ENCODE data around the gene ARPP21.
"Not testable (repeated sequence)": the region's sequence is repeated elsewhere in the genome, so short reads cannot be mapped to it uniquely, and the experiment has no call there.

The ARPP21 gene

DNA sequence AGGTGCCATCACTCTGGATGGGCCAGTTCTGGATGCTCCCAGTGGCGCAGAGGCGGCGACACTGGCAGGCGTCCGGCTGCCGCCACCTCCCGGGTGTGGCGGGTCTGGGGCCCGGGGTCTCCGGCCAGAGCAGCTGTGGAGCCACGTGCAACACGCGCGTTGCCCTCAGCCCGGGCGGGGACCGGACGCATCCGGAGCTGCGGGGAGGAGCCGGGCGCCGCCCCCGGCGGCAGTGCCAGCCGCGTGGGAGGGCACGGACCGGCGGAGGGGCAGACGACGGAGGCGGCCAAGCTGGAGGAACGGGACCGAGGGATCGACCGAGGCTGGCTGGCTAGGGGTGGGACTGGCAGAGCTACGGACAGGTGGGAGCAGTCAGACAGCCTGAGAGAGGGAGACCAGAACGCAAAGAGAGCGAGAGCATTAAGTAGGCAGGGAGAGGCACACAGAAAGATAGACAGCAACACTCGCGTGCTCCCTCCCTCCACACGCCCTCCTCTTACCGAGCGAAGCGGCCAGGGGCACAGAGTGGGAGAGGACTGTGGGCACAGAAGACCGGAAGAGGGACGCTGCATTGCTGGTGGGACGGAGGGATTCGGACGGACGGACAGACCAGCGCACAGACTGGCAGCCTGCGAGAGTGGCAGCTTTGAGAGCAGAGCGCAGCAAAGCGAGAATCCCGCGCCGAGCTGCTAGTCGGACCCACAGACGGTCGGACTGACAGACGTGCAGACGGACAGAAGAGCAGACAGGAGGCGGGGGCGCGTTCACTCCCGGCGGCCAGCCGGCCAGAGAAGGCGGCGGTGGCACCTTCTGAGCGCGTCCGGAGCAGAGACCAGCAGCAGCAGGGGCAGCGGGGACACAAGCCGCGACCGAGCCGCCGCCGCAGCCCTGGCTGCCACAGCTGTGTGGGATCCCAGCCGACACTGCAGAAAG is at the start of gene ARPP21:
ARPP21 (plus strand) TSS at position 272 of the 933 bp plus-strand sequence. CDS start 42,227 bp downstream, outside the sequence.
- no peak for DNase-seq

DNA sequence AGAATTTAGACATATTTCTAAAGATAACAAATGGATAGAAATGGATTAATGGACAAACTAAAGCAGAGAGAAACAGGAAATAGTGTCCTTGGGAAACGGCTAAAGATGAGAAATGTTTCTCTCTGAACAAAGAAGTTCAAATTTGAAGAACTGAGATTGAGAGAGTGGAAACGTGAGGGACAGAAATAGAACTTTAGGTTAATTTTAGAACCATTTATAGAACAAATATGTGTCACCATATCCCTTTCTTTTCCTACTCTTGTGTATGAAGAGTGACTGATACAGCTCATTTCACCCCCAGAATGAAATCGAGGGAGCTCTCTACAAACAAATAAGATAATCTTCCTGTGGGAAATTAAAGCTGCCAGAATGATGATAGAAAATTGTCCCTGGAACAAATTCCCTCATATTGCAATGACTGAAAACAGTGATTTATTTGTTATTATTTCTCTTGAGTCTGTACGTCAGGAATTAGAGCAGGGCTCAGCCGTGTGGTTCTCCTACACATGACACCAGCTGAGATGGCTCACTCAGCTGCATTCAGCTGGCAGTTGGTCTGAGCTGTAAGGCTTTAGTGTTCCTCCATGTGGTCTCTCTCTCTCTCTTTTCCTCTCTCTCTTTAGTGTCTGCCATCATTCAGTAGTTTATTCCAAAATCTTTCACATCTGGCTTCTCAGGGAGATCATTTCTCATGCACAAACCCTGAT is 46.6 kb upstream of the ARPP21 start:
- DNase-seq: no peak

DNA sequence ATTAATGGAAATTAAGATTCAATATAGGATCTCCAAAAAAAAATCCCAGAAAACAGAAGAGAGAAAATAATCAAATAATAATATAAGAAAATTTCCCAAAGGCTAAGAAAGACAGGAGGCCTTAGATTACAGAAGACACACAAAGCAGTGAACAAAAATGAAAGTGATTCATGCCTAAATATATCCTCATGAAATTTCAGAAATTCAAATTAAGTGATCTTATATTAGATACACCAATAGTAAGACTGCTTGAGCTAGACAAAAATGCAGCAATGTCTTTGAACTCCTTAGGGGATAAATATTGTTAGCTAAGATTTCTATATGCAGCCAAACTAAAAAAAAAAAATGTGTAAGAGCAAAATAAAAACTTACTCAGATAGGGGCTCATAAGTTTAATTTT is 44.6 kb upstream of the ARPP21 start:
- no peak for DNase-seq

DNA sequence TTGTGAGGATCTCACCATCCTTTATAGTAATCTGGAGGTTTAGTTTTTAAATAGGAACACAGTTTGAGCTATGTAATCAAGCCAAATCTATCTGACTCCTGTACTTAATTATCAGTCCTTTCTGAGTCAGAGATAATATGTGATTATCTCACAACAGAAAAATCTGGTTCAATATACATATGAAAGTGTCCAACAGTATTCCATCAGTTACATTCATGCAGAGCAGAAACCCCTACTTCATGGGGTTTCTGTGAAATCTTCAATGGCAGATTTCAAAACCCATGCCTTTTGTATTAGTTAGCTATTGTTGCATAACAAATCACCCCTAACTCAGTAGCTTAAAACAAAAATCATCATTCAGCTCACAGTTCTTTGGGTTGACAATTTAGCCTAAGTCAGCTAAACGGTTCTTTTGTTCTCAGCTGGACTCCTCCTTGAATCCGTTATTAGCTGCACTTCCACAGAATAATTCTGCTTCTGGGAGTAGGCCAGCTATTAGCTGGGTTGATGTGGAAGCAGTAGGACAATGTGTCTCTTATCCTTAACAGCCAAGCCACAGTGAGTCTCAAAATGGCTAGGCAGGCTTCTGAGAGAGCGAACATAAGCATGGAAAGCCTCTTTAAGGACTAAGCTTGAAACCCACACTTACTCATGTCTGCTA is 42.9 kb upstream of the ARPP21 start:
- no peak for DNase-seq

GRCh38 chr3:35597490-35597889 is 41.8 kb upstream of the ARPP21 start:
- DNase-seq: no peak

DNA sequence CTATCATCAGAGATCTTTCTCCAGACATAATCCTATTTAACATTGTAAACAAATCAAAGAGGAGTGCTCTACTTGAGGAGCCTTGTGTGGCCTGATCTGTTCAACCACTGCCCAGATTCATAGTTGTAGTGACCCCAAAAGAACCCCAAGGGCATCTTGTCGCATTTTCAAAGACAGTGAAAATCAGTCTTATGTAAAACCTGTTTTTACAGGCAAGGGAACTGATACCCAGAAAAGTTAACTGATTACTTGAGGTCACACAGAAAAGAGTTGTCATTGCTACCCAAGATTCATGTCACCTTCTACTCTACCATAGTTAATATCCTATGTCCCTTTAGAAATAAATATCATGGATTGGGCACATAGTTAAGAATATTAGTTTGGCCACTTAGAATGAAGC is 40.5 kb upstream of the ARPP21 start:
- no peak for DNase-seq

DNA sequence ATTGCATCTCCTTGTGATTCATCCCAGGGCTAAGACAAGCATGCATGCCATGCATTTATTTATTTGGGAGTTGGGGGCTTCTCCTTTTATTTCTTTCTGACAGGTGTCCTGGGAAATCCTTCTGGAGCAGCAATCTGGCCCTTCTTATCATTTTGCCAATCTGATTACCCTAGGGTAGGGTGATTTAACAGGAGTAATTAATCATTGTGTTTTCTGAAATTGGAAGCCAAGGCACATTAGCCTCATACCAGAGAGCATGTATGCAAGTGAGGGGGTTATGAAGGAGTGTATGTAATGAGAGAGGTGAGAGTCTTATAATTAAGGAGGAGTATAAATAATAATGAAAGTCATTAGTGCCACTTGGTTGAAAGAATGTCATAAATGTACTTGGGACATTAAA is 37.4 kb upstream of the ARPP21 start:
- DNase-seq: no peak

GRCh38 chr3:35602395-35602936 is 36.9 kb upstream of the ARPP21 start:
- DNase-seq: no peak

- no peak for DNase-seq
Observed at GRCh38 chr3:35616346-35616745, 23.0 kb upstream of the ARPP21 start.

GRCh38 chr3:35617370-35617769 is 22.0 kb upstream of the ARPP21 start:
- no peak for DNase-seq

DNA sequence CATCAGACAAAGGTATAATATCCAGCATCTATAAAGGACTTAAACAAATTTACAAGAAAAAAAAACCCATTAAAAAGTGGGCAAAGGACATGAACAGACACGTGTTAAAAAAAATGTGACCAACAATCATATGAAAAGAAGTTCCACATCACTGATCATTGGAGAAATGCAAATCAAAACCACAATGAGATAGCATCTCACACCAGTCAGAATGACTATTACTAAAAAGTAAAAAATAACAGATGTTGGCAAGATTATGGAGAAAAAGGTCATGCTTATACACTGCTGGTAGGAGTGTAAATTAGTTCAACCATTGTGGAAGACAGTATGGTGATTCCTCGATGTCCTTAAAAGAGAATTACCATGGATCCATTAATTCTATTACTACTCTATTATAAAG is 19.1 kb upstream of the ARPP21 start:
- not testable (repeated sequence) for DNase-seq

GRCh38 chr3:35624698-35625097 is 14.6 kb upstream of the ARPP21 start:
- no peak for DNase-seq

DNA sequence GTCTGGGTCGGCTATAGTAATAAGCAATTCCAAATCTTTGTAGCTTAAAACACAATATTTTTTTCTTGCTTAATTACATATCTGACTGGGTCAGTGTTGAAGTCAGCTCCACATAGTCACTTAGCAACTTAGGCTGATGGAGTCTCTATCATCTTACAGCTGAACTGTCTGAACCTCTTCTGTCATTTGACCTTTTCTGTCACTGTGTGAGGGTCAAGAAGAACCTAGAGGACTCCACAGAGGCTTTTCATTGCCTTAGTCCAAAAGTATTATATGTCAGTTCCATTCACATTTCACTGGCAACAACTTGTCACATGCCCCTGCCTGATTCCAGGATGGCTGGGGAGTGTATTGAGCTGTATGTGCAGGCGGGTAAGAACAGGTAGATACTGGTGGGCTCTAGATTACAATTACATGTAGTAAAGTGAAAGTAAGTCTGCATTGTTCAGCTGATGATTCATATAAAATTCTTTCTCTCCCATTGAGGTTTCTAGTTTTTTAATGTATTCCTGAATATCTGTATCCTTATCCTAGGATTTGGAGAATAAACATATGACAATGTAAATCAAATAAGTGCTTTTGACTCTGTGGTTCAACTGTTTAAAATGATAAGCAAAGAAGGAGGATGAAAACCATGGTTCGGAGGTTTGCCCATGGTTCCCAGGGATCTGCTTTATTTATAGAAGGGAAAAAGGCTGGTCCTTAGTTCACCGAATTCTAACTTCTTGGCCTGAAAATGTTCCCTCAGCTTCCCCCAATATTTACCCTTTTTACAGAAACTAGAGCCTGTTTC is 5.8 kb upstream of the ARPP21 start:
- no peak for DNase-seq

DNA sequence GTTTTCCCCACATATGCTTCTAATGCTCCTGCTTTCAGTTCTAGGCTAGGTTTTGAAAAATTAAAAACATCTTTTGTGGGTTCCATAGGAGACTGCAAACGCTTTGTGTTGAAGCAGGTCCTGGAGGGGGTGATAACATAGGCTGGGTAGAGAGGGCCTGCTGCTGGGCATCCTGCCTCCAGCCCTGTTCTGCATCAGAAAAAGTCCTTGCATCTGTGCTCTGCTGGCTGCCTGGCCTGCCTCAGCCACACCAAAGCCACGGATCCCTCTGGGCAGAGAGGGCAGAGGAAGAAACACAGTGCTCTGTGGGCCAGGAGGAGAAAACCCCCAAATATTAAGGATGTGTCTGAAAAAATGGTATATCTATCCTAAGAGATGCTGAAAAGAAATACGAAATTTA is 3.9 kb upstream of the ARPP21 start:
- DNase-seq: no peak

DNA sequence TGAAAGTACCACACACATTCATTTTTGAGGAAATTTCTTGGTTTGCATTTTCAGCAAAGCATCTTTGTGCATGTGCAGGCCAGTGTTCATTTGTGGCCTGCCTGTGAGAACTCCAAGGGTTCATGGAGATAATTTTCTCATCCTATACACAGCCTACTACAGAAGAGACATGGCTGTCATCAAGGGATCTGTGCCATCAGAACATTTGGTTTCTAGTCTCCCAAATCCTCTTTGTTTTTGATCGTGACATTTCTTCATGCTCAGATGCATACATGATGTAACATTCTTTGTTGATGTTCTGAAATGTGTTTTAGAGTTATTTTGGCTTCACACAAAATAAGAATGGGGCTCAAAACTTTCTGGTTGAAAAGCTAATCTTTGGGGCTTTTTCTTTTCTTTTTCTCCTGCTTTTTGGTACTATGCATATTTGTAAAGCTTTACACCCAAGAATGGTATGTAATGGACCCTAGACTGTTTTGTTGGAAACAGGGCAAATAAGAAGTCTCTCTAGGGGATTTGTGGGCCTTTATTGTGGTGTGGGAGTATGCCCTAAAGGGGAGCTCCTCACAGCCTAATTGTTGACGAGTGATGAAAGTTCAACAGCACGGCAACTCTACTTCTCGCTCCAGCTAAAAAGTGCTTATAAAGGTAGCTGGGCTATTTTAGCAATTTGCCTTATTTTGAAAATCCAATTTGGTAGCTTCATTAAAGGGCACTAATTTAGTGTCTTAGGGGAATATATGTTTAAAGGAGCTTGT is 3.2 kb upstream of the ARPP21 start:
- no peak for DNase-seq

GRCh38 chr3:35638251-35638979 is 910 bp upstream of the ARPP21 start:
- DNase-seq: no peak

DNA sequence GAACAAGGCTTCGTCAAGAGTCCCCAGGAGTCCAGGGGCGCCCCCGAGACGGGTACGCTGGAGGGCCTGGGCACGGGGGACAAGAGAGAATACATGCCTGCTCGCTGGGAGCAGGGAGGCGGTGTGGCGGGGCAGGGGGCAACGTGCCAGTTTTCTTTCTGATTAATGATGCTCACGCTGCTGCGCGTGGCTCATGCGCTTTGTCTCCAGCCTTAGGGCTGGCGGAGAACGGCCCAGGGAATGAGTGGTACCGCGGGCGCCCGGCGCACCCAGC is 408 bp upstream of the ARPP21 start:
- DNase-seq: no peak

- no peak for DNase-seq
Observed at GRCh38 chr3:35640190-35641165, 1.2 kb downstream of the ARPP21 start.

DNA sequence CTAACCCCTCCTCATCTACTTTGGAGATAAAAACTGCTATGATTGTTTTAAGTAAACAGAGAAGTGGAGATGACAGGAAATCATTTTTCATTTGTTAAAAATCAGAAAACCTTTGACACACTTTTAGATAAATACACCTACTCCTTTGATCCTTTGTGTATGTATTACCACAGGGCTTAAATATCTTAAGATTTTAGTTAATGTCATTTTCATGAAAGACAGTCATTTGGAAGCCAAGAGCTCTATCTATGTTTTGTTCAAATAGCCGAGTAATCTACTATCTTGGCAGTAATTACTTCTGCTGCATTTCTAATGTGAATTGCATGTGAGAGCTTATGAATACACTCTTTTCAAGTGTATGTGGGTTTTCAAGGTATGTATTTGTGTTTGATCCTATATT is 2.0 kb downstream of the ARPP21 start:
- DNase-seq: no peak

DNA sequence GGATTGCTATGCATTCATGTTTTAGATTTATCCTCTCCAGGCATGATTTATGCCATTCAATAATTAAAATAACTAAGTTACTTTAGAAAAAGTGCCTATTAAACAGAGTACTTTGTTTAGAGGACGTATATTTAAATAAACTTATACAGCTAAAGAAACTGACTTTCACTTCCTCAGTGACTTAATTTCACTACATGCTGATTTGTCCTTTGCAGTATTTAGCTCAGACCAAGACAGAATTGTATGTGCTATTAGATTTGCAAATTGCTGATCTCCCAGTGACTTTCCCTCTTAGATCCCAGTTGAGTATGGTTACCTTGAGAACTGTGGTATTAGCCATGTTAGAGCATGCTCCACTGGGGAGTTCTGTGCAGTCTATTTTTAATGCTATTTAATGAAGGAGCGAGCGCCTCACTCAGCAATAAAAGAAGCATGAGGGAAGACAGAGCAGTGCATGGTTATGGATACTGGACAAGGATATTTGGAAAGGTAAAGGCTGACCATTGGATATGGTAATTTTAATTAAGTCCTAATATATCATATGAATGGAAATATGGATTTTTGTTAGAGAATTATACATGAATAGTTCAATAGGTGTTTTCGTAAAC is 2.7 kb downstream of the ARPP21 start:
- DNase-seq: no peak

Measured in EL (cell line).